Kidney glomerular epithelial cell (primary cell): ENCODE results near the gene PCDHGB3.
"Not testable (repeated sequence)": the region's sequence is repeated elsewhere in the genome, so short reads cannot be mapped to it uniquely, and the experiment has no call there.

Experiments
- DNase-seq: peaks from one replicate; lab custom pipeline; 2025; lab: John Stamatoyannopoulos, UW

Gene PCDHGB3

GRCh38 chr5:141359790-141360426, 10.1 kb upstream of the PCDHGB3 start, which contains the start of gene PCDHGB2:
Gene PCDHGB2, plus strand, starts transcription at chr5:141359994. Its CDS starts 142 bp downstream, at chr5:141360136.
- DNase-seq: no peak

- no peak for DNase-seq
Measured at GRCh38 chr5:141360685-141361084, 9.4 kb upstream of the PCDHGB3 start.

DNA sequence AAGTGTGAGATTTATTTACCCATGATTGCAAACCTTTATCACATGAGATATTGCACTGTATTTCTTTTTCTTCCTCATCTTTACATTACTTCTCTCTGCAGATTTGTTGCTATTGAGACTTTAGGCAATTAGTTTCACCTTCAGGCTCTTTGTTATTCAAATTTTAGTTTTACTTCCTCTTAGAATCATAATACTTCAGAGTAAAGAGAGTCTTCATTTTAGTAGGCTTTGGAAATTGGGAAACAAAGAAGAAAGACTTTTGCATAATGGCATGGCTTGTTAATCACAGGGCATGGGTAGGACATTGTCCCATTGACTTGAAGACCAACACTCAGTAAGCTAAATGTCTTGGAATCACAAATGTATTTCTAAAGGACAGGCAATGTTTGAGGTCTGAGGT, 7.3 kb upstream of the PCDHGB3 start:
- DNase-seq: no peak

GRCh38 chr5:141363952-141364660, 5.9 kb upstream of the PCDHGB3 start, which contains the start of gene PCDHGA5:
Gene PCDHGA5, plus strand, starts transcription at chr5:141364162. Its CDS starts 169 bp downstream, at chr5:141364331.
- no peak for DNase-seq

DNA sequence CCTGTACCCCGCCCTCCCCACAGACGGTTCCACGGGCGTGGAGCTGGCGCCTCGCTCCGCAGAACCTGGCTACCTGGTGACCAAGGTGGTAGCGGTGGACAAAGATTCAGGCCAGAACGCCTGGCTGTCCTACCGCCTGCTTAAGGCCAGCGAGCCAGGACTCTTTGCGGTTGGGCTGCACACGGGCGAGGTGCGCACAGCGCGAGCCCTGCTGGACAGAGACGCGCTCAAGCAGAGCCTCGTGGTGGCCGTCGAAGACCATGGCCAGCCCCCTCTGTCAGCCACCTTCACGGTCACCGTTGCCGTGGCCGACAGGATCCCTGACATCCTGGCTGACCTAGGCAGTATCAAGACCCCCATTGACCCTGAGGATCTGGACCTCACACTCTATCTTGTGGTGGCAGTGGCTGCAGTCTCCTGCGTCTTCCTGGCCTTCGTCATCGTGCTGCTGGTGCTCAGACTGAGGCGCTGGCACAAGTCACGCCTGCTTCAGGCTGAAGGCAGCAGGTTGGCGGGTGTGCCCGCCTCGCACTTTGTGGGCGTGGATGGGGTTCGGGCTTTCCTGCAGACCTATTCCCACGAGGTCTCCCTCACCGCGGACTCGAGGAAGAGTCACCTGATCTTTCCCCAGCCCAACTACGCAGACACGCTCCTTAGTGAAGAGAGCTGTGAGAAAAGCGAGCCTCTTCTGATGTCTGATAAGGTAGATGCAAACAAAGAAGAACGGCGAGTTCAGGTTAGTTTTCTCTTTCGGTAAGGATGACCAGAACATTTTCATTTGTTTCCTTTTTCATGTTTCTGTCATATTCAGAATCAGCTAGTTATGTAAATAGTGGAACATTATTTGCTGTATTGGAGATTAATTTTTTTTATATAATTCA, 3.8 kb upstream of the PCDHGB3 start:
- no peak for DNase-seq

DNA sequence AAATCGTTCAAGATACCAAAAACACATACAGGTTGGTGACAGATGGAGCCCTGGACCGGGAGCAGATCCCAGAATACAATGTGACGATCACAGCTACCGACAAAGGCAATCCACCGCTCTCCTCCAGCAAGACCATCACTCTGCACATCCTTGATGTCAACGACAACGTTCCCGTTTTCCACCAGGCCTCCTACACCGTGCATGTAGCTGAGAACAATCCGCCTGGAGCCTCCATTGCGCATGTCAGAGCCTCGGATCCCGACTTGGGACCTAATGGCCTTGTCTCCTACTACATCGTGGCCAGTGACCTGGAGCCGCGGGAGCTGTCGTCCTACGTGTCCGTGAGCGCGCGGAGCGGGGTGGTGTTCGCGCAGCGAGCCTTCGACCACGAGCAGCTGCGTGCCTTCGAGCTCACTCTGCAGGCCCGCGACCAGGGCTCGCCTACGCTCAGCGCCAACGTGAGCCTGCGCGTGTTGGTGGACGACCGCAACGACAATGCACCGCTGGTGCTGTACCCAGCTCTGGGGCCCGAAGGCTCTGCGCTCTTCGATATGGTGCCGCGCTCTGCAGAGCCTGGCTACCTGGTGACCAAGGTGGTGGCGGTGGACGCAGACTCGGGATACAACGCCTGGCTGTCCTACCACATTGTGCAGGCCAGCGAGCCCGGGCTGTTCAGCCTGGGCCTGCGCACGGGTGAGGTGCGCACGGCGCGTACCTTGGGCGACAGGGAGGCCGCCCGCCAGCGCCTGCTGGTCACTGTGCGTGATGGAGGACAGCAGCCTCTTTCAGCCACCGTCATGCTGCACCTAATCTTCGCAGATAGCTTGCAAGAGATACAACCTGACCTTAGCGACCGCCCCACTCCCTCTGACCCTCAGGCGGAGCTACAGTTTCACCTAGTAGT, 1.8 kb downstream of the PCDHGB3 start:
- no peak for DNase-seq

DNA sequence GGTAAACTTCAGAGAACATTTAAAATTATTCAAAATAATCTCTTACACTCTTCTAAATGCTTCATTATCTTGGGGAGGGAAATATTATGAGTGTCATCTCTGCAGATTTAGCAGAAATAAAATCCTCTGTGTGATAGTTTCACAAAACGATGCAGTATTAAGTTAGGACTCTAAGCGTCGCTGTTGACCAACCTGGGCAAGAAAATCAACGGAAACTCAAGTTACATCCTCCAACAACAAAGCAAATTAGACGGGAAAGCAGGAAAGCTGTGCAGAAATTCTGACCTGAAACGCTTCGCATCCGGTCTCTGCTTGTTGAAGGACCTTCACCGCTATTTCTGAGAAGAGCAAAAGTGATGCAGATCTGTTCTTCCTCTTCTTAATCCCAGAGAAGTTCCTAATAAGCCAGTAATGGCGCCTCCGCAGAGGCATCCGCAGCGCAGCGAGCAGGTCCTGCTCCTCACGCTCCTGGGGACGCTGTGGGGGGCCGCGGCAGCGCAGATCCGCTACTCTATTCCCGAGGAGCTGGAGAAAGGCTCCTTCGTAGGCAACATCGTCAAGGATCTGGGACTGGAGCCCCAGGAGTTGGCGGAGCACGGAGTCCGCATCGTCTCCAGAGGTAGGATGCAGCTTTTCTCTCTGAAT, 3.8 kb downstream of the PCDHGB3 start, which contains the start of gene PCDHGA6:
Gene PCDHGA6, plus strand, starts transcription at position 219 of the 645 bp plus-strand sequence. Its CDS starts 193 bp downstream, at position 412.
- no peak for DNase-seq

- no peak for DNase-seq
Measured at GRCh38 chr5:141374627-141375026, 4.6 kb downstream of the PCDHGB3 start.

- DNase-seq: not testable (repeated sequence)
Measured at GRCh38 chr5:141375444-141376155, 5.6 kb downstream of the PCDHGB3 start.

DNA sequence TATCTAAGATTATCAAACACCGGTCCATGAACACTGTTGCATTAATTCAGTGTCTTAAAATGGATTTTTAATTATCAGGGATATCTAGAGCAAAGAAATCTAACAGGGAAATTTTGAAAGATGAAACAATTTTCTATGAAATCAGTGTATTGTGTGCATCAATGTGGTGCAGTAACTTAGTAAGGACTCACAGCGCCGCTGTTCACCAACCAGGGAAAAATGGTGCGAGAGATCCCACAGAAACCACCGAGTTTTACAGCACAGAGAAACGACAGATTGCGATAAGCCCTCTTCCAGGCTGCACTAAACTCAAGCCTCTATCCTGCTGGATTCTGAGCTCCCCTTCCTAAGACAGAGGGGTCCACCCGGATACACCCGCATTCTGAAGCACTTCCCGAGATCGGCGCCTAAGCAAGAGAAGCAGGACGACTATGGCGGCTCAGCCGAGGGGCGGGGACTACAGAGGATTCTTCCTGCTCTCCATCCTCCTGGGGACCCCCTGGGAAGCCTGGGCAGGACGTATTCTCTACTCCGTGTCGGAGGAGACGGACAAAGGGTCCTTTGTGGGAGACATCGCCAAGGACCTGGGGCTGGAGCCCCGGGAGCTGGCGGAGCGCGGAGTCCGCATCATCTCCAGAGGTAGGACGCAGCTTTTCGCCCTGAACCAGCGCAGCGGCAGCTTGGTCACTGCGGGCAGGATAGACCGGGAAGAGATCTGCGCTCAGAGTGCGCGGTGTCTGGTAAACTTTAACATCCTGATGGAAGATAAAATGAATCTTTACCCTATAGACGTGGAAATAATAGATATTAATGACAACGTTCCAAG, 12.6 kb downstream of the PCDHGB3 start, which contains the start of gene PCDHGA7:
Gene PCDHGA7, plus strand, starts transcription at position 274 of the 826 bp plus-strand sequence. Its CDS starts 158 bp downstream, at position 432.
- no peak for DNase-seq

GRCh38 chr5:141383345-141383744, 13.3 kb downstream of the PCDHGB3 start:
- DNase-seq: no peak

GRCh38 chr5:141384471-141385267, 14.6 kb downstream of the PCDHGB3 start:
- no peak for DNase-seq

- DNase-seq: not testable (repeated sequence)
Measured at GRCh38 chr5:141387557-141388311, 17.7 kb downstream of the PCDHGB3 start, which contains the start of gene PCDHGB4. Gene PCDHGB4, plus strand, starts transcription at chr5:141387698. Its CDS starts 187 bp downstream, at chr5:141387885.

DNA sequence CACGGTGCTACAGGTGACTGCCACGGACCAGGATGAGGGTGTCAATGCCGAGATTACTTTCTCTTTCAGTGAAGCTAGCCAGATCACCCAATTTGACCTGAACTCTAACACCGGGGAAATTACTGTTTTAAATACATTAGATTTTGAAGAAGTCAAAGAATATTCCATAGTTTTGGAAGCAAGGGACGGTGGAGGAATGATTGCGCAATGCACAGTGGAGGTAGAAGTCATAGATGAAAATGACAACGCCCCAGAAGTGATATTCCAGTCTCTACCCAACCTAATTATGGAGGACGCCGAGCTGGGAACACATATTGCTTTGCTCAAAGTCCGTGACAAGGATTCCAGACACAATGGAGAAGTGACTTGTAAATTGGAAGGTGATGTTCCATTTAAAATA, 18.6 kb downstream of the PCDHGB3 start:
- DNase-seq: no peak

DNA sequence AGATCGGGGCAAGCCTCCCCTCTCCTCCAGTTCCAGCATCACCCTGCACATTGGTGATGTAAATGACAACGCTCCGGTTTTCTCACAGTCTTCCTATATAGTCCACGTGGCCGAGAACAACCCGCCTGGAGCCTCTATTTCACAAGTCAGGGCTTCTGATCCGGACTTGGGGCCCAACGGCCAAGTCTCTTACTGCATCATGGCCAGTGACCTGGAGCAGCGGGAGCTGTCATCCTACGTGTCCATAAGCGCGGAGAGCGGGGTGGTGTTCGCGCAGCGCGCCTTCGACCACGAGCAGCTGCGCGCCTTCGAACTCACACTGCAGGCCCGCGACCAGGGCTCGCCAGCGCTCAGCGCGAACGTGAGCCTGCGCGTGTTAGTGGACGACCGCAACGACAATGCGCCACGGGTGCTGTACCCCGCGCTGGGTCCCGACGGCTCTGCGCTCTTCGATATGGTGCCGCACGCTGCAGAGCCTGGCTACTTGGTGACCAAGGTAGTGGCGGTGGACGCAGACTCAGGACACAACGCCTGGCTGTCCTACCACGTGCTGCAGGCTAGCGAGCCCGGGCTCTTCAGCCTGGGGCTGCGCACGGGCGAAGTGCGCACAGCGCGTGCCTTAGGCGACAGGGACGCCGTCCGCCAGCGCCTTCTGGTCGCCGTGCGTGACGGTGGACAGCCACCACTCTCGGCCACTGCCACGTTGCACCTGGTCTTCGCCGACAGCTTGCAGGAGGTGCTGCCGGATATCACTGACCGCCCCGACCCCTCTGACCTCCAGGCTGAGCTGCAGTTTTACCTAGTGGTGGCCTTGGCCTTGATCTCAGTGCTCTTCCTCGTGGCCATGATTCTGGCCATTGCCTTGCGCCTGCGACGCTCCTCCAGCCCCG, 19.4 kb downstream of the PCDHGB3 start:
- no peak for DNase-seq
